ENCODE measurements around the gene CFTR. TPM values are rescaled to one million over a fixed set of nuclear protein-coding genes. Genes with fewer than 3 reads are reported as not detected.
A peak's percentile ranks its signal among the peaks of the same experiment; 100 is the strongest.

CFTR gene
- total RNA-seq, 1 experiment from 2014 or later, result 39.9 TPM

DNA sequence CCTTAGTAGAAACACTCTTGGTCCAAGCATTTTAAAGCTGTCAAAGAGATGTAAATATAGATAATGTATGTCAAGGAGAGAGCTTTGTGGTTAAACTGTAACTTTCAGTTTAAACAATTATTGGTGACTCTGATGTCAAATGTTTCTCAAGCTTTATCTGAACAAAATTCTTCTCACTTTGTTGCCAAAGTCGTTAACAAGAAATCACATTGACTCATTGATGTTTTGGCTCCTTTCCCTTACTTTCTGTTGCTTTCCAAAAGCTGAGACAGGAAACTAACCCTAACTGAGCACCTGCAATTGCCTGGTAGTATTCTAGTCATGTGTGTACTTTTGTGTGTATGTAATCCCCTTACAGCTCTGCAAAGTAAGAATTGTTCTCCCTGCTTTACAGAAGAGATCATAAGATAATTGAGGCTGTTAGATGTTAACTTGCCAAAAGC, 108.5 kb downstream of the CFTR start:
- peak; percentile 86 for DNase-seq (ENCODE audit: low spot score)

DNA sequence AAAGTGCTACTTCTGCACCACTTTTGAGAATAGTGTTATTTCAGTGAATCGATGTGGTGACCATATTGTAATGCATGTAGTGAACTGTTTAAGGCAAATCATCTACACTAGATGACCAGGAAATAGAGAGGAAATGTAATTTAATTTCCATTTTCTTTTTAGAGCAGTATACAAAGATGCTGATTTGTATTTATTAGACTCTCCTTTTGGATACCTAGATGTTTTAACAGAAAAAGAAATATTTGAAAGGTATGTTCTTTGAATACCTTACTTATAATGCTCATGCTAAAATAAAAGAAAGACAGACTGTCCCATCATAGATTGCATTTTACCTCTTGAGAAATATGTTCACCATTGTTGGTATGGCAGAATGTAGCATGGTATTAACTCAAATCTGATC, 110.4 kb downstream of the CFTR start:
- DNase-seq (ENCODE audit: low spot score), result no peak

DNA sequence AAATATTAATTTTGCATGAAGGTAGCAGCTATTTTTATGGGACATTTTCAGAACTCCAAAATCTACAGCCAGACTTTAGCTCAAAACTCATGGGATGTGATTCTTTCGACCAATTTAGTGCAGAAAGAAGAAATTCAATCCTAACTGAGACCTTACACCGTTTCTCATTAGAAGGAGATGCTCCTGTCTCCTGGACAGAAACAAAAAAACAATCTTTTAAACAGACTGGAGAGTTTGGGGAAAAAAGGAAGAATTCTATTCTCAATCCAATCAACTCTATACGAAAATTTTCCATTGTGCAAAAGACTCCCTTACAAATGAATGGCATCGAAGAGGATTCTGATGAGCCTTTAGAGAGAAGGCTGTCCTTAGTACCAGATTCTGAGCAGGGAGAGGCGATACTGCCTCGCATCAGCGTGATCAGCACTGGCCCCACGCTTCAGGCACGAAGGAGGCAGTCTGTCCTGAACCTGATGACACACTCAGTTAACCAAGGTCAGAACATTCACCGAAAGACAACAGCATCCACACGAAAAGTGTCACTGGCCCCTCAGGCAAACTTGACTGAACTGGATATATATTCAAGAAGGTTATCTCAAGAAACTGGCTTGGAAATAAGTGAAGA, 112.3 kb downstream of the CFTR start:
- no peak for DNase-seq (ENCODE audit: low spot score)

DNA sequence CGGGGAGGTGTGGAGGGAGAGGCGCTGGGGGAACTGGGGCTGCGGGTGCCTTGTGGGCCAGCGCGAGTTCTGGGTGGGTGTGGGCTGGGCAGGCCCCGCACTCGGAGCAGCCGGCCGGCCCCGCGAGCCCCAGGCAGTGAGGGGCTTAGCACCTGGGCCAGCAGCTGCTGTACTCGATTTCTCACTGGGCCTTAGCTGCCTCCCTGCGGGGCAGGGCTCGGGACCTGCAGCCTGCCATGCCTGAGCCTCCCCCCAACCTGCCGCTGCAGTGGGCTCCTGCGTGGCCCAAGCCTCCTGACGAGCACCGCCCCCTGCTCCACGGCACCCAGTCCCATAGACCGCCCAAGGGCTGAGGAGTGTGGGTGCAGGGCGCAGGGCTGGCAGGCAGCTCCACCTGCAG, 116.3 kb downstream of the CFTR start:
- DNase-seq (ENCODE audit: low spot score), result no peak

DNA sequence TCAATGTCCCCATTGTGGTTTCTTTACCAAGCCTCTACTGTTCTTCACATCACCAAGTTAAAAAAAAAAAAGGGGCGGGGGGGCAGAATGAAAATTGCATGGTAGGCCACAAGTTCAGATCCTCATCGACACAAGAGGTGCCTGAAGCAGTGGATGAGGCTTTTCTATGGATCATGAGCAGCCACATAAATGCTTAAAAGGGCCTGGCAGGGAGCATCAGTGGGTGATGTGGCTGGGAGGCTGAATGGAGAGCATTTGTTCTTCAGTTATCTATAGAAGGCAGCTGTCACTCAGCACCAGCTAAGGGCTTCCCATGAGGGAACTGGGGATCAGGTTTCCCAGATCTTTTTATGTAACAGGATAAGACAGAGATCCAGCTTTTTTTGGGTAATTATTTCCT, 117.9 kb downstream of the CFTR start:
- no peak for DNase-seq (ENCODE audit: low spot score)

DNA sequence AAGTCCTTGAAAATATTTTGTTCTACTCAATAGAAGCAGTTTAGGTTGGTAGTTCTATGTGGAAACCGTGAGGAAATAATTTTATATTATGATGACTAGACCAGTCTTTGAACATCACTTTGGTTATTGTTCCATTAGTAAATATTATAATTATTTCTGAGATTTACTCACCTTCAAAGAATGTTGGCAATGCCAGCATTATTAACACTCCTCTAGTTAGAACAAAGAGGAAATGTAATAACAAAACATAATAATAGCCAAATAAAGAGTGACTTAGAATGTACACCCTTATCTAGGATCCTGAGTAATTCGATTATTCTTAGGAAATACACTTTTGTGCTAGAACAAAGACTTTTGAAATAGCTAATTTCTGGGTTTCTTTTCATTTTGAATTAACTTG, 121.1 kb downstream of the CFTR start:
- no peak for DNase-seq (ENCODE audit: low spot score)

DNA sequence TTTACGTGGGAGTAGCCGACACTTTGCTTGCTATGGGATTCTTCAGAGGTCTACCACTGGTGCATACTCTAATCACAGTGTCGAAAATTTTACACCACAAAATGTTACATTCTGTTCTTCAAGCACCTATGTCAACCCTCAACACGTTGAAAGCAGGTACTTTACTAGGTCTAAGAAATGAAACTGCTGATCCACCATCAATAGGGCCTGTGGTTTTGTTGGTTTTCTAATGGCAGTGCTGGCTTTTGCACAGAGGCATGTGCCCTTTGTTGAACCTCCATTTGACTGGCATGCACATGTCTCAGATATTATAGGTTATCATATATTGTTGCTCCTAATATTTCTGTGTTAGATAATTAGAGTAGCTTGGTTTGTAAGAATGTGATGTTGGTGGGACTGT, 123.8 kb downstream of the CFTR start:
- DNase-seq (ENCODE audit: low spot score), result no peak

DNA sequence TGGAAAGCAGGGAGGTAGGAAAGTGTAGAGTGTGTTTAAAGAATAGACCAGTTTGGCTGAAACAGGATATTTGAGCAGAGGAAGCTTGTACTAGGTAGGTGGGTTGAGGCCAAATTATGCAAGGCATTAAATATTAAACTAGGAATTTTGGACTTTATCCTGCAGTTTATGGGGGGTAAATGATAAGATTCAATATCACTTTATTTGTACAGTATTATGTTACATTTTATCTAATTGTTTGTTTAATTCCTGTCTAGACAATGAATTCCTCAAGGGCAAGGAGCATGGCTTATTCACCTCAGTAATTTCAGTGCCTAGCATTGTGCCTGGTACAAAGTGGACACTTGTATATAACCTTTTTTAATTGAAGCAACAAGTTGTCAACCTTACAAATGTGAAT, 125.9 kb downstream of the CFTR start:
- peak; percentile 20 for DNase-seq (ENCODE audit: low spot score)

DNA sequence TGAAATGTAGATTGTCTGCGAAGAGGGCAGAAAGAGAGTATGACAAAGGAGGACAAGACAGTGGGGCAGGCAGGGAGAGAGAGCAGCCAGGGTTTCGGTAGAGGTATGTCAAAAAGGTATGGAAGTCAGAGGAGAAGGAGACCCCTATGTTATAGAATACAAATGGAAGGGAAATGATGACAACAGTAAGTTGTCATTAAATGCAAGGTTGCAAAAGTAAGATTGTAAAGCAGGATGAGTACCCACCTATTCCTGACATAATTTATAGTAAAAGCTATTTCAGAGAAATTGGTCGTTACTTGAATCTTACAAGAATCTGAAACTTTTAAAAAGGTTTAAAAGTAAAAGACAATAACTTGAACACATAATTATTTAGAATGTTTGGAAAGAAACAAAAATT, 126.3 kb downstream of the CFTR start:
- DNase-seq (ENCODE audit: low spot score), result no peak

DNA sequence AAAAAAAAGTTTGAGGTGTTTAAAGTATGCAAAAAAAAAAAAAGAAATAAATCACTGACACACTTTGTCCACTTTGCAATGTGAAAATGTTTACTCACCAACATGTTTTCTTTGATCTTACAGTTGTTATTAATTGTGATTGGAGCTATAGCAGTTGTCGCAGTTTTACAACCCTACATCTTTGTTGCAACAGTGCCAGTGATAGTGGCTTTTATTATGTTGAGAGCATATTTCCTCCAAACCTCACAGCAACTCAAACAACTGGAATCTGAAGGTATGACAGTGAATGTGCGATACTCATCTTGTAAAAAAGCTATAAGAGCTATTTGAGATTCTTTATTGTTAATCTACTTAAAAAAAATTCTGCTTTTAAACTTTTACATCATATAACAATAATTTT, 130.6 kb downstream of the CFTR start:
- no peak for DNase-seq (ENCODE audit: low spot score)

DNA sequence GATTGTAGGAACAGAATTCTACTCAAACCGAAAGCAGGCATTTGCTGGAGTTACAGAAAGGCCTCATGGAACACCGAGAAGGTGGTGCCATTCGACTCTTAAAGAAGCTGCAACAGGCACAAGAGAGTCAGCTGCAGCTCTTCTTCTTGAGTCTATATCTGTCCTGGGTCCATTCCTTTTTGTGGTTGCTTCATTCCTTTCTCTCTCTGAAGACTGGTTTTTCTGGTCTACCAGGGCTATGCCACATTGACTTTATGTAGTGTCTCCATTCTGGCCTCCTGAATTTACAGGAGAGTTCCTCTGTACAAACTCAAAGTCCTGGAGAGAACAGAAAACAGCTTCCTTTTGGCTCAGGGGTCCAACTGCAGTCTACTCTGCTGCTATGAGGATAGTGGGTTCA, 132.8 kb downstream of the CFTR start:
- DNase-seq (ENCODE audit: low spot score), result peak; percentile 70

DNA sequence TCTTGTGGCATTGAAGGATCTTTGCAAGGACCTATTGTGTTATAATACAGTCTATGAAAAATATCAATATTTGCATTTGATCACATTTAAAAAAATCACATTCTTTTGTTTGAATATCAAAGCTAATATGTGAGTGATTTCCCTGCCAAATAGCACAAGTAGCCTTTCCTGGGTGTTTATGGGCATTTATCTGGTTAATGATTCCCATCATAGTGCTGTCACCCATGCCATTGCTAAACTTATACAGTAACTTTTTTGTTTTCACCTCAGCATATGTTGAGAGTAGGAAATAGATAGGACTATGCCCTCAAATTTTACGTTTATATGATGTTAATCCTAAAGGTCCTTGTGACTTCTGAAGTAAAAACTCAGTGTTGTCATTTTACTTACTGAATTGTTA, 136.9 kb downstream of the CFTR start:
- peak; percentile 94 for DNase-seq (ENCODE audit: low spot score)

DNA sequence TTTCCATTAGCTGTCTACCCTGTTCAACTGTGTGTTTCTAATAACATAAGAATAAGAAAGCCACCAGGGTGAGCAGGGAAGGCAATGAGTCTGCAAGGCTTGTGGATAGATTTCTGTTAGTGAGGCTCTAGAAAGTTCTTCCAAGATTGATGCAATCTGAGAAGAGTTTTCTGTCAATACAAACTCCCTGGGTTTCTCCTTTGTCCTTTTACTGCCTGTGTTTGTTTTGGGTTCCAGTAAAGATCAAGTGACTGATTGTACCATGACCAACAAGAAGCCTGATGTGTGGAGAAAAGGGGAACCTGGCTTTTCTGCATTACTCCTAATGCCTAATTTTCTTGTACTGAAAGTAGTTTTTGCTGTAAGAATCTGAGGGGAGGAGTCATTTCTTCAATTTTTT, 139.9 kb downstream of the CFTR start:
- DNase-seq (ENCODE audit: low spot score), result peak; percentile 67

DNA sequence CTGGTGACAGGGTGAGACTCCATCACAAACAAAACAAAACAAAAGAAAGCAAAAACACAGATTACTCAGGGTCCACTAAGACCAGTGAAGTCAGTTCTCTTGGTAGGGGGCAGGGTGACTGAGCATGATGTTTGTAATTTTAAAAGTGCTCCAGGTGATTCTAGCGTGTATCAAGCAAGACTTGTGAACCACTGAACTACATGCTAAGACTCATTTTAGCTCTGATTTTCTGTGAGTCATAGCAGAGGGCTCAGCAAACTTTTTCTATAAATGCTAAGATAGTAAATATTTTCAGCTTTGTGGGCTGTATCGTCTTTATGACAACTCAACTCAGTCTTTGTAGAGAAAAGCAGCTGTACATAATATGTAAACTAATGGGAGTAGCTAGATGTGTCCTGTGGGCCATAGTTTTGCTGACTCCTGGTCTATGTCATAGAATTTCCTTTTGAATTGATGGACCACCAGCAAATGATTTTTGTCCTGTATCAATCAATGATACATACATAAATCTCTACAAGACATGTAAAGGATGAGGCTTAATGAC, 141.3 kb downstream of the CFTR start:
- no peak for DNase-seq (ENCODE audit: low spot score)

DNA sequence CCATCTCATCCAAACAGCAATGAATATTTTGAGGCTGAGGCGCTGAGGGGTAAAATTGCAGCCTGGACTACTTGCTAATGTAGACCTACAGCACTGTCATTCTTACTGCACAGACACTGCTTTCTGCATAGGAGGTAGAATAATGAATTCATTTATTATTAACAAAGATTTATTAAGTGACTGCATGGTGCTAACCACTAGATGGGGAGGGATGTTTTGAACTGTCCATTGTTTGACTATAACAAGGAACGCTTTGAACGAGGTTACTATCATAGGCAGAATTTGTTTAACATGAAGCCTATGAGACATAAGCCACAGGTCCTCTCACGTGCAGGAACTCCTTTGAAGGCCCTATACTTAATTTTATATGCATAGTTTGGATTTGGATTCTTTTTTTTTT, 143.8 kb downstream of the CFTR start:
- no peak for DNase-seq (ENCODE audit: low spot score)

DNA sequence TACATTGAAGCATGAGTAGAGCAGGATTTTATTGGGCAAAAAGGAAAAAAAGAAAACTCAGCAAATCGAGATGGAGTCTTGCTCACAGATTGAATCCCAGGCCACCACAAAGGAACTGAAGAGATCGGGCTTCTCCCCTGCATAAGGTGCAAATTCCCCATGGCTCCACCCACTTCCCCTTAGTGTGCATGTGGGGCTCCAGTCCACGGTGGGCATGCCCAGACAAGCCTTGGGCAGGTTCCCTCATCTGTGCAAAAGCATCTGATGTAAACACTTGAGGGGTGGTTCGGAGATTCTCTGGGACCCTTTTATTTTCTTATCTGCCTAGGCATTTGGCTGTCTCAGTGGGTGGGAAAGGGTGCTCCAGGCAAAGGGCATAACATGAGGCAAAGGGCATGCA, 150.7 kb downstream of the CFTR start:
- DNase-seq (ENCODE audit: low spot score), result no peak

DNA sequence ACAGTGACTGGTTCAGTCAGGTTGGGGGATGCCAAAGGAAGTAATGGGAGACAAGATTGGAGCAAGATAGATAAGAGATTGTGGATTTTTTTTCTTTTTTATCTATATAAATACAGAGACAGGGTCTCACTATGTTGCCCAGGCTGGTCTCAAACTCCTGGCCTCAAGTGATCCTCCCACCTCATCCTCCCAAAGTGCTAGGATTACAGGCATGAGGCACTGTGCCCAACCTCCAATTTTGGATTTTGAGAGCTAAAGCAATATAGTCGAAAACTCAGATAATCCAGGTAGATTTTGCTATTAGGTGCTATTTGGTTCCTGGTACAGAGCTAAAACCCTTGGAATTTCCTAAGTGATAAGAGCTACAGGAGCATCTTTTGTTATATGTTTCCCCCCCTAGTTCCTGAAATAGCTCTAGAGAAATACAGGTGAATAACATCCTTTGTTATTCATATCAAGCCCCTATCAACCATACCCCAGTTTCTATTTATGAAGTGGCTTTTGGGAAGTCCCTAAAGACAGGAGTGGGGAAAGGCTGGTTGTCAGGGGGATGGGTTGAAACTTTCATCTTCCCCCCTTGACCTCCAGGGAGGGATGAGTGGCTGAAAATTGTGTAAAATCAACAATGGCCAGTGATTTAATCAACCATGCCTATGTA, 151.2 kb downstream of the CFTR start:
- no peak for DNase-seq (ENCODE audit: low spot score)

DNA sequence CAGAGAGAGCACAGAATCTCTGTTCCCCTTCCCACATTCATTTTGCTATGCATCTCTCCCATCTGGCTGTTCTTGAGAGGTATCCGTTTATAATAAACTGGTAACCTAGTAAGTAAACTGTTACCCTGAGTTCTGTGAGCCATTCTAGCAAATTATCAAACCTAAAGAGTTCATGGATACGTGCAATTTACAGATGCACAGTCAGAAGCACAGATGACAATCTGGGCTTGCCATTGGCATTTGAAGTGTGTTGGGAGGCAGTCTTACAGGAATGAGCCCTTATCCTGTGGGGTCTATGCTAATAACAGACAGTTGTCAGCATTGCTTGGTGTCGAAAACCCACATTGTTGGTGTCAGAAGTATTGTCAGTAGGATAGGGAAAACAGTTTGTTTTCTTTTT, 151.8 kb downstream of the CFTR start:
- DNase-seq (ENCODE audit: low spot score), result no peak

DNA sequence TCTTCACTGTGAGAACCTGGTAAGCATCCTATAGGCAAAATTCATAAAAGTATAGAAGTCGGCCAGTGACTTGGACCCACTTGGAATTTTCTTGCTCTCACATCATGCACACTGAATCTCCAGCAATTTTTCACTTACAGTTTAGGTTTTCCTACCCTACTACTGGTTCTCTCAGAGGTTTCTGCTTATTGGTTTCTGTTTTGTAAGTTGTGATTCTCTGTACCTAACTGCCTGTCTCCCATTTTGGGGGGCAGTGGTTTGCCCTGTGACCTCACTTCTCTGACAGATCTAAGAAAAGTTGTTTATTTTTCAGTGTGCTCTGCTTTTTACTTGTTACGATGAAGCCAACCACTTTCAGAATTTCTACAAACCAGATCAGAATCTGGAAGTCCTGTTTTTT, 158.1 kb downstream of the CFTR start:
- DNase-seq (ENCODE audit: low spot score), result no peak

DNA sequence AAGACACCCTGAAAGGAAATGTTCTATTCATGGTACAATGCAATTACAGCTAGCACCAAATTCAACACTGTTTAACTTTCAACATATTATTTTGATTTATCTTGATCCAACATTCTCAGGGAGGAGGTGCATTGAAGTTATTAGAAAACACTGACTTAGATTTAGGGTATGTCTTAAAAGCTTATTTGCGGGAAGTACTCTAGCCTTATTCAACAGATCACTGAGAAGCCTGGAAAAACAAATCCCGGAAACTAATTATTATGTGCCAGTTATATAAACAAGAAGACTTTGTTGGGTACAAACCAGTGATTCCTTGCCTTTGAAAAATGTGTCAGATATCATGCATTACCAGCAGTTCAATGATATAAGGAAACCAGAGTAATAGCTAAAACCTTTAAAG, 160.1 kb downstream of the CFTR start:
- no peak for DNase-seq (ENCODE audit: low spot score)

DNA sequence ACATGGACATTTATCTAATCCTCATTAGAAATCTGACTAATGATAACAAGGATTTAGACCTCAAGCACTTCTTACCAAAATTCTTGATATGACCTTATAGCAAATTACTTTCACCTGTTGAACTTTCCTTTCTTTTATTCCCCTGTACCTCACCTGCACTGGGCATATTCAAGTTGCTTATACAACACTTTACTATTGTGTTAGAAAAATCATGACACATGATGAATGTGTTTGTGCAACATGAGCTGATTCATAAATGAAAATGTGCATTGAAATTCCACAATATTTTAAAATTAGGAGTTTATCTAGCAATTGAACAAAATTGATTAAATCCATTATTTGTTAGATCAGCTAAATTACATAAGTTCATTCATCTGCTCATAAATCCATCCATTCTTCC, 160.6 kb downstream of the CFTR start:
- no peak for DNase-seq (ENCODE audit: low spot score)

DNA sequence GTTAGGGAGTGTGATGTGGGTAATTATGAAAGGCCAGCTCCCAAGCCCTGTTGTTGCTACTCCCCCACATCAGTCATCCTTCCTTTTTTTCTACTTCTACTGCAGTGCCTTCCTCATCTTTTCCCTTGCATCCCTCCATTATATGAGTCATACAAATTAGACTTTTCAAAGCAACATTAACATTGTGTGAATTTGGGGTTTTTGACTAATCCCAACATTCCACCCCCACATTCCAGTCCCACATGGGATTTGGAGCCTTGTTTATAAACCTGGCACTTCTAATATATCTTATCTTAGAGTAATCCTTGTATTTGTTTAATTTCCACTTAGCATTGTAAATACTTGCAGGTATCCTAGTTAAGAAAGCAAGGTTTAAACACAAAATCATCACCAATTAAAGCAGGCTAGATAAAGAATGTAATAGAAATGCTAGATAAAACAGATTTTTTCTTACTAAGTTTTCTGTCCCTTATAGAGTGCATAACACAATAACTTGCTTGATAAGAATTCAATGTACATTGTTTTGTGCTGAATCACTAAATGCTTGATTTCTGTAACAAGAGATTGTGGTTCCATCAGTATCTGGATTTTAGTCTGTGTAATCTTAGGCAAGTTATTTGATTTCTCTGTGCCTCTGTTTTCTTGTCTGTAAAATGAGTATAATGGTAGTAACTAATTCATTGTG, 165.8 kb downstream of the CFTR start:
- DNase-seq (ENCODE audit: low spot score), result no peak
